ENCODE measurements around the gene ANO4. TPM values are rescaled to one million over a fixed set of nuclear protein-coding genes. Genes with fewer than 3 reads are reported as not detected.
"Not testable (repeated sequence)": the region's sequence is repeated elsewhere in the genome, so short reads cannot be mapped to it uniquely, and the experiment has no call there.

ANO4 gene
- total RNA-seq, 4 donors from 2014 or later, result 0.27 to 0.78 (median 0.48) TPM

DNA sequence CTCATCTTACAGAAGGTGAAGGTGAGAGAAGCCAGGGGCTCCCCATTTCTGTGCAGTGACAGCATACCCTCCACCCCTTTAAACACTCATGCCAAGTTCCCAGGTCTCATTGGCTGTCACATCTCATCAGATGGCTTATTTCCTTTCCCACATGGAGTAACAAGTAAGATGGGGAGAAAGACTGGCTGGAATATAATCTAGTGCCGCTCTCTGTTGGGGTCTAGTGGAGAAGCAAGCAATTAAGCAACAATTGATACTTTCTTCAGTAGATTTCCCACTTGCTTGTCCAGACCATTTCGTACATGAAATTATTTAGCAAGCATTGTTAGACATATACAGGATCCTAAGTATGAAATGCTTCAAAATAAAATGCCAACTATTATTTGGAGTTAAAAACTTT lies 323.3 kb downstream of the ANO4 start:
- no peak overlapping the region for H3K27ac ChIP-seq
- no peaks in the 10 kb centered on the region for H3K9me3 ChIP-seq
- H3K36me3 ChIP-seq, result no peaks in the 10 kb centered on the region
- no peak for TF ChIP-seq POLR2A (IDR thresholded peaks at IDR 0.05)
- TF ChIP-seq, protein P1, sequence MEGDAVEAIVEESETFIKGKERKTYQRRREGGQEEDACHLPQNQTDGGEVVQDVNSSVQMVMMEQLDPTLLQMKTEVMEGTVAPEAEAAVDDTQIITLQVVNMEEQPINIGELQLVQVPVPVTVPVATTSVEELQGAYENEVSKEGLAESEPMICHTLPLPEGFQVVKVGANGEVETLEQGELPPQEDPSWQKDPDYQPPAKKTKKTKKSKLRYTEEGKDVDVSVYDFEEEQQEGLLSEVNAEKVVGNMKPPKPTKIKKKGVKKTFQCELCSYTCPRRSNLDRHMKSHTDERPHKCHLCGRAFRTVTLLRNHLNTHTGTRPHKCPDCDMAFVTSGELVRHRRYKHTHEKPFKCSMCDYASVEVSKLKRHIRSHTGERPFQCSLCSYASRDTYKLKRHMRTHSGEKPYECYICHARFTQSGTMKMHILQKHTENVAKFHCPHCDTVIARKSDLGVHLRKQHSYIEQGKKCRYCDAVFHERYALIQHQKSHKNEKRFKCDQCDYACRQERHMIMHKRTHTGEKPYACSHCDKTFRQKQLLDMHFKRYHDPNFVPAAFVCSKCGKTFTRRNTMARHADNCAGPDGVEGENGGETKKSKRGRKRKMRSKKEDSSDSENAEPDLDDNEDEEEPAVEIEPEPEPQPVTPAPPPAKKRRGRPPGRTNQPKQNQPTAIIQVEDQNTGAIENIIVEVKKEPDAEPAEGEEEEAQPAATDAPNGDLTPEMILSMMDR (IDR thresholded peaks at IDR 0.05), result no peak
- no peaks in the 10 kb centered on the region for H3K27me3 ChIP-seq
- DNase-seq, result no peak
- H3K4me3 ChIP-seq (replicated peaks in 1 of 3), result no peak overlapping the region
- intact Hi-C loops (cut with DNase I), result no loop called here
- no peaks in the 10 kb centered on the region for H3K4me1 ChIP-seq
- WGBS, 2 donors, result 89 to 93% methylated on average over 2 of the region's 2 CpGs

DNA sequence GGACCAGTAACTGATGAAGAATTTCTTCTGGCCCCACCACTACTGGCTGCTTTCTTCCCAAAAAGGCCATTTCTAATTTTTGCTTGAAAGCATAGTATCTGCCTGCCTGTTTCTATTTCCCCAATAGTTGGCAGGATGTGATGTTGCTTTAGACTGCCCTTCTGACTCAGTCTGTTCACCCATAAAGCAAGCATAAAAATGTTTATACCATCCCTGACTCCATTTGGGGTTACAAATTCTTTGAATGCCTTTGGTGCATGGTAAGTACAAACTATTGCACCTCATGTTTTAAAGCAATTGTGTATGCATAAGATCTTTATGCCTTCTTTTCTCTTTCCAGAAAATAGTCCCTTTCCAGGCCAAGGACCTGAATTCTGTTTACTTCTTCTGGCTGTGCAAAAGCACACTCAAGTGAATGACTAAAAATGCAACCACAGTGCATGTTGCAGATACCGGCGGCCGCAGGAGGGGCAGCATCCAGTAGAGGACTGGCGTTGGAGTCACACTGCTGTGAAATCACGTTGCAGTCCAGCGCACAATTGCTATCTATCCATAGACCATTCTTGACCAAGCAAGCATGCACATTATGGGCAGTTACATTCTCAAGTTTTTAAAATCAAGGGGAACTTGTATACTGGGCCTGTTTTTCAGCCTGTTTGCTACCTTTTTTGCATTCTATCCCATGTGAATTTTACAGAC lies 333.1 kb downstream of the ANO4 start:
- intact Hi-C loops (cut with DNase I), result no loop called here
- no peaks in the 10 kb centered on the region for H3K27me3 ChIP-seq
- no peaks in the 10 kb centered on the region for H3K36me3 ChIP-seq
- TF ChIP-seq, protein P1 (IDR thresholded peaks at IDR 0.05), result no peak
- no peak for TF ChIP-seq POLR2A (IDR thresholded peaks at IDR 0.05)
- WGBS, 2 donors, result 70 to 76% methylated on average over 6 of the region's 6 CpGs
- no peaks in the 10 kb centered on the region for H3K4me1 ChIP-seq
- no peak overlapping the region for H3K27ac ChIP-seq
- no peaks in the 10 kb centered on the region for H3K9me3 ChIP-seq
- no peak overlapping the region for H3K4me3 ChIP-seq (replicated peaks in 1 of 3)
- DNase-seq, result peak in 1 of 2 donors; percentile 11

DNA sequence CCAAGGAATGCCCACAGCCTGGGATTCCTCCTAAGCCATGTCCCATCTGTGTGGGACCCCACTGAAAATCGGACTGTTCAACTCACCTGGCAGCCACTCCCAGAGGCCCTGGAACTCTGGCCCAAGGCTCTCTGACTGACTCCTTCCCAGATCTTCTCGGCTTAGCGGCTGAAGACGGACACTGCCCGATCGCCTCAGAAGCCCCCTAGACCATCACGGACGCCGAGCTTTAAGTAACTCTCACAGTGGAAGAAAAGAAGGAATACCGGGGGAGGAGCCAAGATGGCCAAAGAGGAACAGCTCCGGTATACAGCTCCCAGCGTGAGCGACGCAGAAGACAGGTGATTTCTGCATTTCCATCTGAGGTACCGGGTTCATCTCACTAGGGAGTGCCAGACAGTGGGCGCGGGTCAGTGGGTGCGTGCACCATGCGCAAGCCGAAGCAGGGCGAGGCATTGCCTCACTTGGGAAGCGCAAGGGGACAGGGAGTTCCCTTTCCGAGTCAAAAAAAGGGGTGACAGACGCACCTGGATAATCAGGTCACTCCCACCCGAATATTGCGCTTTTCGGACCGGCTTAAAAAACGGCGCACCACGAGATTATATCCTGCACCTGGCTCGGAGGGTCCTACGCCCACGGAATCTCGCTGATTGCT lies 351.3 kb downstream of the ANO4 start:
- H3K27ac ChIP-seq; DNase-seq; H3K4me3 ChIP-seq (replicated peaks in 1 of 3); H3K4me1 ChIP-seq; H3K9me3 ChIP-seq; intact Hi-C loops (cut with DNase I); H3K36me3 ChIP-seq; H3K27me3 ChIP-seq: not testable (repeated sequence)
- WGBS, 2 donors, result 94 to 95% methylated on average over 34 to 35 of the region's 35 CpGs

DNA sequence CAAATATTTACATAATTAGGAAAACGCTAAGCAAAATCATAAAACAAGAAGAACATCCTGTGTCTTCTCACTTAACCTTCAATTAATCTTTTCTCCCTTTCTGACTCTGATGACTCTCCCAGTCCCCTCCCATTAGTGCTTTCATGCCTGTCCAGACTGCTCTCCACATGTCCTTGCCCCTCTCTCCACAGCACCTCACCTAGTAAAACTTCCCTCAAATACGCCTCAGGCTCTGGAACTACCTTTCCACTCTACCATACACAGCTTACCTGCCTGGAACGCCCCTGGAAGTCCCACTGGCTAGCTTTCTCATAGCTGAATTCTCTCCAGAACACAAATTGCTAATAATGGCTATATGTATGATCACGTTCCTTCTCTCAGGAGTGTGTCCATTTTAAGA lies 370.7 kb downstream of the ANO4 start:
- H3K9me3 ChIP-seq, result no peaks in the 10 kb centered on the region
- 88% methylated on average over 4 of the region's 4 CpGs for WGBS, 2 donors
- TF ChIP-seq POLR2A (IDR thresholded peaks at IDR 0.05), result no peak
- TF ChIP-seq, protein P1 (IDR thresholded peaks at IDR 0.05), result no peak

DNA sequence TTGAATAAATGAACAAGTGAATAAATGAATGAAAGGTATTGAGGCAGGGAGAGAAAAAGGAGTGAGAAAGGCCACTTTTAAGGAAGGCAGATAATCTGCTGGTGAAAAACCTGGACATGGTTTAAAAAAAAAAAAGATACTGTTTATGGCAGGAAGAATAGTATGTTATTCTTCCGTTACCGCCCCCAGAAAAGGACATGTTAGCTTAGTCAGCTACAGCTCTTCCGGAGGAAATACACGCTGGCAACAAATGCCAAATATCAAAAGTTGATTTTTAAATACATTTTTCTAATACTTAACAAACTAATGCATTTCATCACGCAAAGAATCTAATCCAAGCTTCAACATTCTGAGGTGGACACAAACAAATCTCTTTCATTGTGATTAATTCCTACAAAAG lies 372.3 kb downstream of the ANO4 start:
- Histone ChIP-seq H3K4me3 (replicated peaks in 1 of 3) (no peak overlapping the region), H3K9me3 (no peaks in the 10 kb centered on the region), H3K27me3 (no peaks in the 10 kb centered on the region), H3K27ac (no peak overlapping the region), H3K4me1 (no peaks in the 10 kb centered on the region), H3K36me3 (peaks cover 7 to 11% of the 10 kb centered on the region in 2 donors)
- no peak for TF ChIP-seq POLR2A (IDR thresholded peaks at IDR 0.05)
- TF ChIP-seq, protein P1 (IDR thresholded peaks at IDR 0.05), result no peak
- no peak for DNase-seq
- intact Hi-C loops (cut with DNase I), result no loop called here
- 83 to 86% methylated on average over 5 of the region's 5 CpGs for WGBS, 2 donors

More for the DNA sequence above, 370.7 kb downstream of the ANO4 start:
- H3K36me3 ChIP-seq, result peaks cover 7 to 11% of the 10 kb centered on the region in 2 donors
- DNase-seq, result no peak
- H3K27ac ChIP-seq, result no peak overlapping the region
- no peaks in the 10 kb centered on the region for H3K4me1 ChIP-seq
- intact Hi-C loops (cut with DNase I), result no loop called here
- H3K4me3 ChIP-seq (replicated peaks in 1 of 3), result no peak overlapping the region
- no peaks in the 10 kb centered on the region for H3K27me3 ChIP-seq
